Fibroblast of lung (primary cell): Measurements from ENCODE around the gene RBBP8. TPM values are rescaled to one million over a fixed set of nuclear protein-coding genes. Genes with fewer than 3 reads are reported as not detected.

Experiments used
- DNase-seq, 2 donors: peaks; one replicate each; pipeline versions ENCODE4 v3.0.0 to v3.0.0-alpha.2; 2010; ENCODE audit warnings: low read depth in 2 of 2
- H2AFZ ChIP-seq: 2 replicates; pipeline ENCODE4 v1.5.1; 2012; ENCODE audit warnings: low read length, control low read depth, inconsistent platforms
- H3K27ac ChIP-seq: 2 replicates; pipeline ENCODE4 v1.5.1; 2011; ENCODE audit warnings: low read length, control low read depth; ENCODE audit not compliant: insufficient read depth
- H3K27me3 ChIP-seq: 2 replicates; pipeline ENCODE4 v1.5.1; 2011; ENCODE audit warnings: mild to moderate bottlenecking, low read length; ENCODE audit not compliant: control insufficient read depth, insufficient read depth
- H3K36me3 ChIP-seq: 2 replicates; pipeline ENCODE4 v1.5.1; 2011; ENCODE audit warnings: low read length; ENCODE audit not compliant: control insufficient read depth, insufficient read depth
- H3K4me1 ChIP-seq: 2 replicates; pipeline ENCODE4 v1.5.1; 2011; ENCODE audit warnings: low read length; ENCODE audit not compliant: control insufficient read depth, insufficient read depth; ENCODE audit errors: extremely low read depth
- H3K4me2 ChIP-seq: 2 replicates; pipeline ENCODE4 v1.5.1; 2011; ENCODE audit warnings: low read length, control low read depth; ENCODE audit not compliant: insufficient read depth; ENCODE audit errors: extremely low read depth
- H3K4me3 ChIP-seq, 4 experiments: fragments of 200-600 bp in 1 of 4; sonication (generic) in 1 of 4; replicated peaks in 1 of 4; 2 replicates each; pipeline ENCODE4 v1.5.1; 2011 to 2016; ENCODE audit warnings: low read length in 4 of 4, low read depth in 3 of 4, mild to moderate bottlenecking in 3 of 4, control low read depth in 2 of 4, inconsistent platforms in 1 of 4, mixed read lengths in 1 of 4; ENCODE audit not compliant: insufficient read depth in 1 of 4; ENCODE audit errors: control extremely low read depth in 1 of 4
- H3K79me2 ChIP-seq: 2 replicates; pipeline ENCODE4 v1.5.1; 2012; ENCODE audit warnings: mild to moderate bottlenecking, low read length, inconsistent platforms; ENCODE audit not compliant: control insufficient read depth, insufficient read depth
- H3K9ac ChIP-seq: 2 replicates; pipeline ENCODE4 v1.5.1; 2011; ENCODE audit warnings: mild to moderate bottlenecking, low read length, control low read depth; ENCODE audit not compliant: insufficient read depth
- H3K9me3 ChIP-seq: 2 replicates; pipeline ENCODE4 v1.5.1; 2012; ENCODE audit warnings: low read depth, low read length; ENCODE audit not compliant: control insufficient read depth, insufficient read depth
- H4K20me1 ChIP-seq: 2 replicates; pipeline ENCODE4 v1.5.1; 2011; ENCODE audit warnings: low read length; ENCODE audit not compliant: control insufficient read depth, insufficient read depth; ENCODE audit errors: extremely low read depth
- CTCF ChIP-seq, 2 donors: IDR thresholded peaks in 1 of 2; conservative IDR thresholded peaks in 1 of 2; 1 replicate in 1 of 2; 2 replicates in 1 of 2; pipeline ENCODE4 v1.5.1; 2011 to 2012; ENCODE audit warnings: low read length in 2 of 2, control low read depth in 1 of 2, inconsistent platforms in 1 of 2, low read depth in 1 of 2, mild to moderate bottlenecking in 1 of 2
- EZH2 ChIP-seq: IDR thresholded peaks from 2 replicates; pipeline ENCODE4 v1.5.1; 2012; ENCODE audit warnings: low read length, control low read depth, mild to moderate bottlenecking; ENCODE audit errors: missing control alignments
- polyA plus RNA-seq, 2 donors: library from polyadenylated mRNA; depleted of rRNA in 1 of 2; stranded (reverse) in 1 of 2; unstranded in 1 of 2; fragments of >200 nt; gene quantifications; 2 replicates each; pipeline ENCODE4 v1.2.1, GENCODE V29; 2011 to 2012; ENCODE audit warnings: missing spikeins in 1 of 2
- total RNA-seq: library from RNA; depleted of rRNA; stranded (reverse); fragments of >200 nt; gene quantifications from 2 replicates; pipeline ENCODE4 v1.2.1, GENCODE V29; 2014

Gene RBBP8
- total and polyA plus RNA-seq, 2 donors (not counting 1 experiment from before 2014, with no cell fraction given): 17.8 to 21.0 TPM

DNA sequence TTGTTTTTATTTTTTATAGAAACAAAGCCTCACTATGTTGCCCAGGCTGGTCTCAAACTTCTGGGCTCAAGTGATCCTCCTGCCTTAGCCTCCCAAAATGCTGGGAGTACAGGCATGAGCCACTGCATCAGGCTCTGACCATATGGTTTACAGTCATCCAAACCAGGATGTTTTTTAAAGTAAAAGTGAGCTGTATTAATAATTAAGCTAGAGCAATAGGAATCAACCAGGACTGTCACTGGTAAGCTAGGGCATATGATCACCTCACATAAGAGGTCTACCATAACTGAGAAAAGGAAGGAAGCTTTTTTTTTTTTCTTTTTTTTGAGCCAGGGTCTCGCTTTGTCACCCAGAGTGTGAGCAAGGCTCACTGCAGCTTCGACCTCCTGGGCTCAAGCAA, 8.5 kb upstream of the RBBP8 start:
- Histone ChIP-seq H3K4me3 (no peak overlapping the region), H3K36me3 (no peaks in the 10 kb centered on the region), H3K79me2 (no peaks in the 10 kb centered on the region), H4K20me1 (no peaks in the 10 kb centered on the region), H3K27me3 (no peaks in the 10 kb centered on the region), H3K4me2 (no peak overlapping the region), H3K4me1 (no peaks in the 10 kb centered on the region), H2AFZ (no peak overlapping the region), H3K27ac (no peak overlapping the region), H3K9me3 (no peaks in the 10 kb centered on the region), H3K9ac (no peak overlapping the region)
- DNase-seq: no peak
- no peak for TF ChIP-seq EZH2
- no peak for TF ChIP-seq CTCF (conservative IDR thresholded peaks at IDR 0.05 in 1 of 2, IDR thresholded peaks at IDR 0.05 in 1 of 2; ENCODE audit: low read depth in 1 of 2, low read length in 2 of 2)

- H3K27me3 ChIP-seq: no peaks in the 10 kb centered on the region
- H3K9me3 ChIP-seq: no peaks in the 10 kb centered on the region
- H3K4me1 ChIP-seq: no peaks in the 10 kb centered on the region
- no peak overlapping the region for H2AFZ ChIP-seq
- no peak overlapping the region for H3K4me3 ChIP-seq
- H3K36me3 ChIP-seq: no peaks in the 10 kb centered on the region
- TF ChIP-seq EZH2 (no peak), CTCF (conservative IDR thresholded peaks at IDR 0.05 in 1 of 2, IDR thresholded peaks at IDR 0.05 in 1 of 2; ENCODE audit: low read depth in 1 of 2, low read length in 2 of 2) (no peak)
- DNase-seq: no peak
- H3K79me2 ChIP-seq: no peaks in the 10 kb centered on the region
- no peaks in the 10 kb centered on the region for H4K20me1 ChIP-seq
- no peak overlapping the region for H3K9ac ChIP-seq
- H3K27ac ChIP-seq: no peak overlapping the region
- no peak overlapping the region for H3K4me2 ChIP-seq
These were observed 6.7 kb upstream of the RBBP8 start for GRCh38 chr18:22926454-22926853.

GRCh38 chr18:22928339-22928738, 4.8 kb upstream of the RBBP8 start:
- H4K20me1 ChIP-seq: no peaks in the 10 kb centered on the region

More at GRCh38 chr18:22928339-22928738, 4.8 kb upstream of the RBBP8 start:
- Histone ChIP-seq H2AFZ (no peak overlapping the region), H3K9ac (no peak overlapping the region), H3K4me1 (no peaks in the 10 kb centered on the region), H3K79me2 (no peaks in the 10 kb centered on the region), H3K4me2 (no peak overlapping the region), H3K27ac (no peak overlapping the region), H3K9me3 (no peaks in the 10 kb centered on the region), H3K36me3 (no peaks in the 10 kb centered on the region), H3K27me3 (no peaks in the 10 kb centered on the region), H3K4me3 (no peak overlapping the region)
- TF ChIP-seq CTCF (conservative IDR thresholded peaks at IDR 0.05 in 1 of 2, IDR thresholded peaks at IDR 0.05 in 1 of 2; ENCODE audit: low read depth in 1 of 2, low read length in 2 of 2) (no peak), EZH2 (no peak)
- no peak for DNase-seq
